AG20443 (cell line): Measurements from ENCODE around the gene NIP7.

ENCODE experiments used
- DNase-seq: peaks from one replicate; pipeline ENCODE4 v3.0.0; 2012; ENCODE audit warnings: low spot score, mixed read lengths

Gene NIP7

DNA sequence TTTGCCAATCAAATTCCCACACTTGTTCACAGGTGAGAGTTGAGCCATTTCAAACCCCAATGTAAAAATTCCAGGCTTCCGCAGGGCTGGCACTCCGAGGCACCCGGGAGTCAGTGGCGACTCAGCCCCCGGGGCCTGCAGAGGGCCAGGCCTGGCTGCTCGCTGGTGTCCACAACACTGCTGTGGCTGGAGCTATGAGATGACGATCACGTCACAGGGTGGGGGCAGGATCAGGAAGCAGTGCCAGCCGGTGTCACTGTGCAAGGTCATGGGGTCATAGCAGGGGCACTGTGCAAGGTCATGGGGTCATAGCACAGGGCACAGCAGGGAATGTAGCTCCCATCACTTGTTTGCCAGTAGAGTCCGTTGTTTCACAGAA is 20.7 kb upstream of the NIP7 start:
- DNase-seq, result no peak

DNA sequence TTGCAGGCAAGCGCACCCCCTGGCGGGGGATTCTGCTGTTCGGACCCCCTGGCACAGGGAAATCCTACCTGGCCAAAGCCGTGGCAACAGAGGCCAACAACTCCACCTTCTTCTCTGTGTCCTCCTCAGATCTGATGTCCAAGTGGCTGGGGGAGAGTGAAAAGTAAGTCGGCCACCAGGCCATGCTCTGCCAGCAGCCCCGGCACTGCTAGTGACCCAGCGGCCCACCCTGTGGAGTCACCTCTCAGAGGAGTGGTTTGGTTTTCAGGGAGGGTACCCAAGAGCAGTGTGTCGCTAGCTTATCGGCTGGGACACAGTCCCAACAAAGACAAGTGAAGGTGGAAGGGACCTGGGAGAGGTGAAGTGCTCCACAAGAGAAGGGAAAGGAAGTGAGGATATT is 20.2 kb upstream of the NIP7 start:
- no peak for DNase-seq

DNA sequence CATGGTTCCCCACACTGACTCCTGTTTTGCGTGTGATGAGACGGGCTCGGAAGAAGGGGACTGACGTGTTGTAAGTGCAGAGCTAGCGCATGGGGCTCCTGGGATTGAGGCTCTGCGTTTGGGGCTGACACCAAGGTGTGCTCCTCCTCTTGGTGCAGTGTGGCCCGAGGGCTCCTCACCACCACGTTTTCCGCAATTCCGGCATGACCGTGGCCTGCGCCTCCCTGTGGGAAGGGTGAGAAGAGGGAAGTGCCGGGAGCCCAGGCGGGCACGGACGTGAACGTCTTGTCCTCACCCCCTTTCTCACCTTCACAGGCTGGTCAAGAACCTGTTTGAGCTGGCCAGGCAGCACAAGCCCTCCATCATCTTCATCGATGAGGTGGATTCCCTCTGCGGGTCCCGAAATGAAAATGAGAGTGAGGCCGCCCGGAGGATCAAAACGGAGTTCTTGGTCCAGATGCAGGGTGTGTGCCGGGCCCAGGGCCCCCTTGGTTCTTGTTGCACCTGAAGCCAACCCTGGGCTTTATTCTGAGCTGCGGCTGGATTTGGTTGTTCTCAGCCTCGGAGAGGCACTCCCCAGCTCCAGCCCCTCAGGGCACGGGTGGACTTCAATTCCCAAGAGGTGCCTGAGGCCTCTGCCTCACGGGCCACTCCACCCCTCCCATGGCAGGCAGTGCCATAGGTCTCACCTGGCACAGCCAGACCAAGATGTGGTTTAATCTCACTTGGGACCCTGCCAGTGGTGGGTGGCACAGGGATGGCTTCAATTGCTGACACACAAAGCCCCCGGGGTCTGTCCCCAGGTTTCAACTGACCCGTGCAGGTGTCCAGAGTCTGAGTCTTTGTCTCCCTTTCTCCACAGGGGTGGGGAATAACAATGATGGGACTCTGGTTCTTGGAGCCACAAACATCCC is 19.5 kb upstream of the NIP7 start:
- no peak for DNase-seq

DNA sequence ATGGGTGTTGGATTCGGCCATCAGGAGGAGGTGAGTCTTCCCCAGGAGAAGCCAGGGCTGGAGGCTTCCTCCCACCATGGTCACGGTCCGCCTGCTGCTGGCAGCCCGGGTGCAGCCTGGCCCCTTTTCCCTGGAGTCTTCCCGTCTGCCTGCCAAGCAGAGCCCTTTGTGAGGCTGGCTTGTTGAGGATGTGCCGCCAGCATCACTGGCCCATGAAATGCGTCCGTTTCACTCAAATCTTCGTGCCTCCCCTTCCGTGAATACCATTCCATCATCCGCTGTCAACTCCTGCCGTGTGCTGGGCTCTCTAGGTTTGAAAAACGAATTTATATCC is 18.9 kb upstream of the NIP7 start:
- DNase-seq, result no peak

DNA sequence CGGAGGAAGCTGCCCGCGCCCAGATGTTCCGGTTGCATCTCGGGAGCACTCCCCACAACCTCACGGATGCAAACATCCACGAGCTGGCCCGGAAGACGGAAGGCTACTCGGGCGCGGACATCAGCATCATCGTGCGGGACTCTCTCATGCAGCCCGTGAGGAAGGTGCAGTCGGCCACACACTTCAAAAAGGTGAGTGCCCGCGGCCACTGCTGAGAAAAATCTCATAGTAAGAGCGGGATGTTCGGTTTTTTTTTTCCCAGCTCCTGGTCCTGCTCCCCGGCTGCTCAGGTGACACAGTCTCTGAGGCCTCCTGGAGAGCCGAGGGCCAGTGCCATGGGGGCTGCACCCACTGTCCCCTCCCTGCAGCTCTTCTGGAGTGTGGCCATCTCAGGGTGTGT is 18.5 kb upstream of the NIP7 start:
- DNase-seq, result no peak

DNA sequence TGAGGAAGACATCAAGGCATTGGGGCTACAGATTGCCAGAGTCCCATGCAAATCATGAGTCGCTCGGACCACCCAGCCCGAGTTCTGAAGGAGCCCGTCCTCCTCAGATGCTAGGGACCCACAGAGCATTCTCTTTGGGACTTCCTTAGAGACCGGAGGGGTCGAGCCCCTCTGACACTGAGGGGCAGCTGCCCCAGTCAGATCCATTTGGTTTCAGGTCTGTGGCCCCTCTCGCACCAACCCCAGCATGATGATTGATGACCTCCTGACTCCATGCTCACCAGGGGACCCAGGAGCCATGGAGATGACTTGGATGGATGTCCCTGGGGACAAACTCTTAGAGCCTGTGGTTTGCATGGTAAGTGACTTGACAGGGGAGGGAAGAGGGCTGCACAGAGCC is 17.2 kb upstream of the NIP7 start:
- peak; percentile 6 for DNase-seq

DNA sequence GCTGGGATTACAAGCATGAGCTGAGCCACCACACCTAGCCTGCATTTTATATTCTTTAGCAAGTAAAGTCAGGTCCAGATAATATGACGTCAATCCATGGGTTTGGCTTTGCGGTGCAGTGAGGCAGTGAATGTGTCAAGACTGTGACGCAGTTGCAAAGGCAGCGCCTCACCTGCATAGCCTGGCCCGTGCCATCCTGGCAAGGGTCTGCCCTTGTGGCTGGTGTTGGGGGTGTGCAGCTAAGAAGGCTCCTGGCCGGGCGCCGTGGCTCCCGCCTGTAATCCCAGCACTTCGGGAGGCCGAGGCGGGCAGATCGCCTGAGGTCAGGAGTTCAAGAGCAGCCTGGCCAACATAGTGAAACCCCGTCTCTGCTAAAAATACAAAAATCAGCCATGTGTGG is 16.2 kb upstream of the NIP7 start:
- no peak for DNase-seq

DNA sequence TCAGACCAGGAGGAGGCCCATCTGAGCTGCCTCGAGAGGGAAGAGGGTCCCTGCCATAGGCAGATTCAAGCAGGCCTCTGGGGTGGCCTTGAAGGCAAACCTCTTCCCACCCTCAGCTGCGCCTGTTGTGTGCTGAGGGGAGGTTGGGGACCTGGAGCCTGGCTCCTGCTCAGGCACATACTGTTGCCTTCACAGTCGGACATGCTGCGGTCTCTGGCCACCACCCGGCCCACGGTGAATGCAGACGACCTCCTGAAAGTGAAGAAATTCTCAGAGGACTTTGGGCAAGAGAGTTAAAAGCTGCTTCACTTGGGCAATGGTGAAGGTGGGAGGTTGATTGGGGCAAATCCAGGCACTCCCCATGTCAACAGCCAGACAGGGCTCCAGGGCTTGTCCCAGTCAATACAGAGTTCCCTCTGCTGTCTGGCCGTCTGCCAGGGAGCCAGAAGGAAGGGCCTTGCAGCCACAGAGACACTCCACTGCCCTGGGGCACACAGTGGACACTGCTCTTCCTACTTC is 15.5 kb upstream of the NIP7 start:
- peak; percentile 19 for DNase-seq

DNA sequence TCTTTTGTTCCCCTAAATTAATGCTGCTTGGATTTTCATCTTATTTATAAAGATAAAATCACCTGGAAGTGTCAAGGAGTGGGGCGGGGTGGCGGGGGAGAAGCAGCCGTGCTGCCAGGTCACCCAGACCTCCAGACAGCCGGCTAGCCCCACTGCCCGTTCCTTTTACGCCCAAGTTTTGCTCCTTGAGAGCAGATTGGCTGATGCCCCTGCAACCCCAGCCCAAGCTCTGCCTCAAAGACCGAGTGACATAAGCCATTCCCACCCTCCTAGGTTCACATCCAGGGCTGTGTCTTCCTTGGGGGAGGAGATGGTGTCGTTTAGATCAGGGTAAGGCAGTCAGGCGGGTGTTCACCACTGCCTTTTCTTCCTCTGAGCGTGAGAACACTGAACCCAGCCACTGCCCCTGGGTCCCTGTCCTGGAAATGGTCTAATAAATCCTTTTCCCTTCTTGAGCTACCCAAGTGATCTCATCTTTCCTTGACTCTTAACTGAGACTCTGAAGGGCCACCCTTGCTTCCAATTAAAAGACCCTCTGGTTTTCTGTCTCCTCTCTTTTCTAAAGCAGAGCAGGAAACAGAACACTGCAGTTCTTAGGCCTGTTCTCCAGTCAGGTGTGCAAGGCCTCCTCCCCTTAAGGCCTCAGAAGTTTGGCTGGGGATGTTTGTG is 14.9 kb upstream of the NIP7 start:
- DNase-seq, result no peak

DNA sequence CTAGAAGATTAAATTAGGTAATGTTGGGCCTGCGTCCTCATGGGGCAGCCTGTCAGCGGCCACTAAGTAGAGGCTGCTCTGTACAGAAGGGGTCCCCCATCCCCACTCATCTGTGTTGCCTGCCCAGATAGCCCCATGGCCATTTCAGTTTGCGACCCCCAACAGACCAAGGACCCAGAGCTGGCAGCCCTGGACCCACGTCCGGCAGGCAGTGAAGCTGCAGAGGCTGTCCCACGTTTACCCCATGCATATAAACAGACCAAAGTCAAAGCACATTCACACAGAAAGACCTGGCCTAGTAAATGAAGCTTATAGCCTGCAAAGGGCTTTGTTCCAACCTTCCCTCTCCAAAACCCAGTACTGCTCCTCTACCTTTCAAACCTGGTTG is 13.8 kb upstream of the NIP7 start:
- no peak for DNase-seq

DNA sequence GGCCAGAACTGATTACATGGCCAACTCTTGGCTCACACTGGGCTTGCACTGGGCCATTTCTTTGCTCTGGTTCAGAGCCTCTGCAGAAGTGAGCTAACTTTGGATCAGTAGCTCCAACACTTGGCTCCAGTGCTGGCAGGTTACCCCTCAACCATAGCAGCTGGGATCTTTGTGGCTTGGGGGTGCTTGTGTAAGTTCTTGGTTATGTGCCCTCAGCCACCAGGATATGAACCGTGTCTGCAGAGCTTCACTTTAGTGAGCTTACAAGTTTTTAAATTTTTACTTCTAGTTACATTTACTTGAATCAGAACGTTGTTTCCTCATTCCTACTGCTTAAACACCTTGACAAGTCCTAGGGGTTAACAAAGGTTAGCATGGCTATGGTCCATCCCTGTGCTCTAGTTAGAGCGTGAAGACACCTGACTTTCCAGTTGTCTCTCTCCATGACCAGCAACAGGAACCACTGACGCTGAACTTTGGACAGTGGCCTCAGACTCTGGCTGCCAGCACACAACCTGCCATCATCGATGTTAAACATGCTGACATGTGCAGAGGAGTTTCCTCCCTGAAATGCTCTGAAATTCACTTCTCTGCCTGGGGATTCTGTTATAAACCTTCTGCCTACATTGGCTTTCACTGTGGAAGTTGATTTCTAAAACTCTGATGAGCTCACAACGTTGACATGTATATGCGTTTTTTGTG is 13.2 kb upstream of the NIP7 start:
- DNase-seq, result no peak

DNA sequence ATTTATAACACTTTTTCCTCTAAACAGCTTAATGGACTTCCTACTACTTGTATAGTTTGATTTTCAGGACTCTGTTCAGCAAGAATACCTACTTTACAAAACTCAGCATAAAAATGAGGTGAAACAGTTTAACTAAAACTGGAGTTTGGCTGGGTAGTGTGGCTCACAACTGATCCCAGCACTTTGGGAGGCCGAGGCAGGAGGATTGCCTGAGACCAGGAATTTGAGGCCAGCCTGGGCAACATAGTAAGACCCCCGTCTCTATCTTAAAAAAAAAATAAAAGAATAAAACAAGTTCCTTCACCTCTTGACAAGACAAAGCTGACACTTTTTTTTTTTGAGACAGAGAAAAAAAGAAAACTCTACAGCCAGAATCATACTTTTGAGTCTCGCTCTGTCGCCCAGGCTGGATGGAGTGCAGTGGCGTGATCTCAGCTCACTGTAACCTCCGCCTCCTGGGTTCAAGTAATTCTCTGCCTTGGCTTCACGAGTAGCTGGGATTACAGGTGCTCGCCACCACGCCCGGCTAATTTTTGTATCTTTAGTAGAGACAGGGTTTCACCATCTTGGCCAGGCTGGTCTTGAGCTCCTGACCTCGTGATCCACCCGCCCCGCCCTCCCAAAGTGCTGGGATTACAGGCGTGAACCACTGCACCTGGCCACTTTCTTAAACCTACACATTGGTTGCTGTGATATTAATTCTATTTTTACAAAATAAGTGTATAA is 11.8 kb upstream of the NIP7 start:
- DNase-seq, result no peak

DNA sequence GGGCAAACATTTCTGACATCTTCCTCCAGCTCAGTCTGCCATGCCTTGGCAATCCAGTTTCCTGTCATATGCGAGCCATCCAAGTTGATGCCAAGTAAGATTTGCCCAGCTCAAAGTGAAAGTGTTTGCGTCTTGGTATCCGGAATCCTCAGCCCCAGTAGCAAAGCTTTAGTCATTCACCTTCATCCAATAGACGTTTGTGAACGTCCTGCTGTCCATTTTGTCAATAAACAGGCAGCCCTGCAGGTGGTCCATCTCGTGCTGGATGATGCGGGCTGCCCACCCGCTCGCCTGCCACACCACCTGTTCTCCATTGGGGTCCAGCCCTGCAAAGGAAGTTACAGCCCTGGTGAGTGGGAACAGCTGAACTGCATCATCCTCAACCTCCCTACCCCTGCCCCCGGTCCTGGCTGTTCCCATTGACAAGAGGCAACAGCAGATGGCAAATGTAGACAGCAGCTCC is 10.7 kb upstream of the NIP7 start:
- no peak for DNase-seq

DNA sequence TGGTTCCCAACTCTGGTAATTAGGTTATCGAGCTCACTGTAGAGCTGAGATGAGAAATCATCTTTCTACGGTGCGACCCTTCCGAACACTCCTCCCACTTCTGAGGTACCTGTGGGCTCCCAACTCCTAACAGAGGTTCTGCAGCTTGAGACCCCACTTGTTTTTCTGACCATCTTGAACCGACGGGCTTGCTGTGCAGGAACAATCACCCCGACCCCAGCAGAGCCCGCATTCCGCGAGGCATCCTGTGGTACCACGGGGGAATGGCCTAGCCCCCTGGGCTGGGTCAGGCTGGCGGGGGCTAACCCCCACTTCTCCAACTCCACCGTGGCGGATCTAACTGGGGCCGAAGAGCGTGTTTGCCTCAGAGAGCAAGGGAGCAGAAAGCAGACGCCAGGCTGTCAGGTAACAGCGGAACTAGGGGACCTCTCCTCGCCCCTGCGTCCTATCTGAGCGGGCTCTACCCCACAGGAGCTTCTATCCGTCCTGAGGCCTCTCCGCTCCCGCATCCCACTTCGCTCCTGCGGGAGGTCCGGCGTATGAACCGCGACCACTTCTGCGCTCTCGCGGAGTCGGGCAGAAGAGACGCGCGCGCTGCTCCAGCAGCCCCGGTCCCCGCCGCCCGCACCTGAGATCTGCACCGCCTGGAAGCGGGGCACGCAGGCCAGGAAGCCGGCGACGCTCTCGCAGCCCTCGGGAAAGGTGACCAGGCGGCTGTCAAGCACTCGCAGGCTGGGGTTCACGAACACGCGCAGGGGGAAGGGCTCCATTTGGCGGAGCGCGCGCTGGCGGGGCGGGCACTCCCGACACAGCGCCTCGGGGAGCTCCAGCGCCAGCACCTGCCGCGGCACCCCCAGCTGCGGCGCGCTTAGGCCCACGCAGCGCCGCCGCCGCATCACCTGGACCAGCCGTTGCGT is 9.9 kb upstream of the NIP7 start:
- DNase-seq, result peak; percentile 49

DNA sequence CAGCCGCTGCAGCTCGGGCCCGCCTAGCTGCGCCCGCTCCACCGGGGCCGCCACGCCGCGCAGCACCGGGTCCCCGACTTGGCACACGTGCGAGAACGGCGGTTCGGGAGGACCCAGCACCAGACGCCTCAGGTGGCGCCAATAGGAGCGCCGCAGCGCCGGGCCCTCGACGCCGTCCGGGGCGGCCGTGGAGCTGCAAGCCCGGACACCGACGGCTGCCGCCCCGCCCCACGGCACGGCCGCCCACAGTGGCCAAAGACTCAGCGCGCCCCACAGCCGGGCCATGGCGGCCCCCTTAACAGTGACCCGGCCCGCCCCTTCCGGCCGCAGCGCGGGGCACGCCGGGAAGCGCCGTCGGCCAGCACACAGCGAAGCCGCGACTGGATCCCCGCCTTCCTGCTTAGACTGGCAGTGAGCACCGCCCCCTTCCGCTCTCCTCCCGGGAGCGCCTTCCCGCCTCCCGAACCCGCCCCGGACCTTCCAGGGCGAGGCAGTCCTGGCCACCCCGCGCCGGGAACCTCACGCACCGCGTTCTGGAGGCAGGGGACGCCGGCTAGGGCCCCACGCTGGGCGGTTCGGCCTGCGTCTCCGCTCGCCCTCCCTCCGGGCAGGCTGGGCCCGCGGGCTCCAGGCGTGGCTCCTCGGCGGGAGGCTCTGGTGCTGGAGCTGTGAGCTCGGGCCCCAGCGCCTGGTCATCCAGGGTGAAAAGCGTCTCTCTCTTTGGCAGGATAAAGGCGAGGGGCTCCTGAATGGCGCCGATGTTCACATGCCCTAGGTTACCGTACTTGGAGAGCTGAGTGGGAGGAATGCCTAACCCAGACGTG is 9.1 kb upstream of the NIP7 start, which contains the start of gene PDF:
Gene PDF, minus strand, starts transcription at position 303 of the 824 bp plus-strand sequence. Its CDS starts 18 bp downstream, at position 285.
- peak; percentile 97 for DNase-seq

DNA sequence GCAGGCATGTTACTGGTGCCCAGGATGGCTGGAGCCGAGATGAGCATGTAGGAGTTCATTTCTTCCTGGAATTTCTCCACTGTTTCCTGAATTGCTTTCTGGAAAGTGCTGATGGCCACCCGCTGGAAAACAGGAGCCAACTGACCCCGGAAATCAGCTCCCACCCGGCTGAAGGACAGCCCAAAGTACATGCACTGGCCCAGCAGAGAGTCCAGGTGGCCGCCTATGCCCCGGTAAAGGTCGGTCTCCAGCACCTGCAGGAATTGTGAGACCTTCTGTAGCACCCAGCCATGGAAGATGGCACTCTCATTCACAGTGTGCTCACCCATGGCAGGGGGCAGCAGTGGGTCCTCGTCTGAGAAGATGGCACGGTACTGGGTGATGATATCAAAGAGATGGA is 4.9 kb upstream of the NIP7 start:
- DNase-seq, result no peak

DNA sequence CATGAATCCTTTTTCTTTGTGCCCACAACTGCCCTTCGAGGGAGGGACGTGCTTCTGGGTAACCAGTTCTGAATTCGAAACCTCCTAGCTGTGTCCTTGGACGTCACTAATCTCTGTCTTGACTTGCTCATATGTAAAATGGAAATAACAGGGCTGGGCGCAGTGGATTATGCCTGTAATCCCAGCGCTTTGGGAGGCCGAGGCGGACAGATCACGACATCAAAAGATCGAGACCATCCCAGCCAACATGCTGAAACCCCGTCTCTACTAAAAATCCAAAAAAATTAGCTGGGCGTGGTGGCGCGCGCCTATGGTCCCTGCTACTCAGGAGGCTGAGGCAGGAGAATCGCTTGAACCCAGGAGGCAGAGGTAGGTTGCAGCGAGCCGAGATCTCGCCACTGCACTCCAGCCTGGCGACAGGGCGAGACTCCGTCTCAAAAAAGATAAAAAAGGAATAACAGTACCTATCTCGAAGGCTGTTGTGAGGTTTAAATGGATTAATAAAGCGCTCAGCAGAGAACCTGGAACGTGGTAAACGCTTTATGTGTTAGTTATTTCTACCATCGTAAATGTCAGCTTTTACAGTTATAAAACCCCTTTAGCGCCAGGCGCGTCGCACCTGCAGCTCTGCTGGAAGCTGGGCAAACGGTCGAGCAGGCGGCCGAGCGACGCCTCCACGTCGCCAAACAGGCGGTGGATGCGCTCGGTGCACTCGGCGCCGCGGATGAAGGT is 849 bp upstream of the NIP7 start:
- DNase-seq, result no peak

DNA sequence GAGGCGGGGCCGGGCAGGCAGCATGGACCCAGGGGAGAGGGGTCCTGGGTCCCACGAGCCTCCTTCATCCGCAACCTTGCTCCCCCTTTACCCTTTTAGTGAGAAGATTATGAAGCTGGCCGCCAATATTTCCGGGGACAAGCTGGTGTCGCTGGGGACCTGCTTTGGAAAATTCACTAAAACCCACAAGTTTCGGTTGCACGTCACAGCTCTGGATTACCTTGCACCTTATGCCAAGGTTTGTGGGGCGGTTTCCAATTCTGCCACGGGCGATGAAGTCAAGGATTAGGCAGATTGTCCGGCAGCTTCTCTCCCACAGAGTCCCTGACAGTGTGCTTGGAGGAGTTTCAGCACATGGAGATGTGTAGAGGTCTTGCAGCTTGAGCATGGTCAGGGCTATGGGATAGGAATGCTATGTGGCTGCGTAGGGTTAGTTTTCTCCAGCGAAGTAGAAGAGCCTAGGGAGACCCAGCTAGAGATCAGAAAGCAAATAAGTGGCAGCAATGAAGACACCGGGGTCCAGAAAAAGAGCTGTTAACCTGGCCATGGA is 598 bp downstream of the NIP7 start:
- DNase-seq, result no peak

DNA sequence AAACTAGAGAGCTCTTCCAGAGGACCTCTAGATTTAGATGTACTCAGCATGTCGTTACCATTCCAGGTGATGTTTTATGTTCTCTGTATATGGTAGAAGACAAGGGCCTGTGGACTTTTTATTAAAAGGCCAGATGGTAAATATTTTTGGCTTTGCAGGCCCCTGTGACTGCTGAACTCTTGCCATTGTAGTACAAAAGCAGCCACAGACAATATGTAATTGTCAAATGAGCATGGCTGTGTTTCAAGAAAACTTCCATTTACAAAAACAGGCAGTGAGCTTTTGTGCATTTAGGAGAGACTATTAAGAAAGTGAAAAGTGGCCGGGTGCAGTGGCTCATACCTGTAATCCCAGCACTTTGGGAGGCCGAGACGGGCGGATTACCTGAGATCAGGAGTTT is 4.6 kb downstream of the NIP7 start:
- no peak for DNase-seq
